Activated T-helper 1 cell treated with Interleukin-2 at 50 U/mL for 16 hours (primary cell): ENCODE results near the gene SRSF2.
"Not testable (repeated sequence)": the region's sequence is repeated elsewhere in the genome, so short reads cannot be mapped to it uniquely, and the experiment has no call there.

Experiments
- DNase-seq: peaks from one replicate; pipeline ENCODE4 v3.0.0-alpha.2; 2020; ENCODE audit warnings: low read depth

The SRSF2 gene

DNA sequence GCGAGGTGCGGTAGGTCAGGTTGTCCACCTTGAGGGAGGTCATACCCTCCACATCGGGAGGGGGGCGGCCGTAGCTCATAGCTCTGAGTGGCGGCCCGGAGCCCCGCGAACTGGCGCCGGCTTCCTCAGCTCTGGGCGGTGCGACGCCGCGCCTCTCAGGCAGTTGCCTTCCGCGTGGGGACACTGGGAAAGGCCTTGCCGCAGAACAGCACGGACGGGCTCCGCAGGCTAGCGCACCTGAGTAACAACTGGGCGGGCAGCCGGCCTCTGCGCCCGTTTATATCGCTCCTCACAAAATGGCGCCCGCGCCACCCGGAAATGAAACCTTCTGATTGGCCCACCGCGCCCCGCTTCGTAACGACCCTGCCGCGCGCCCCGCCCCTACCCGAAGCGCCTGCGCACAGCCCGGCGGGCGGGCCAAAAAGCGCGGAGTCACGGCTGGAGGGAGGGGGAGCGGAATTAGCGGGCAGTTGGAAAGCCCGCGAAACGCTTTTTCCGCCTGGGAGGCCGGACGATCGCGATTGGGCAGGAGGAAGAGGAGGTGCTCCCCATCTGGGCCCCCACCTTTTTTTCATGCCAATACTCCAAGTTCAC, at the start of gene SRSF2:
SRSF2 (minus strand) TSS at position 250 of the 594 bp plus-strand sequence; CDS start at position 79, 171 bp downstream.
- peak; percentile 99 for DNase-seq

- DNase-seq = no peak
Observed at GRCh38 chr17:76784926-76785325, 47.8 kb upstream of the SRSF2 start.

DNA sequence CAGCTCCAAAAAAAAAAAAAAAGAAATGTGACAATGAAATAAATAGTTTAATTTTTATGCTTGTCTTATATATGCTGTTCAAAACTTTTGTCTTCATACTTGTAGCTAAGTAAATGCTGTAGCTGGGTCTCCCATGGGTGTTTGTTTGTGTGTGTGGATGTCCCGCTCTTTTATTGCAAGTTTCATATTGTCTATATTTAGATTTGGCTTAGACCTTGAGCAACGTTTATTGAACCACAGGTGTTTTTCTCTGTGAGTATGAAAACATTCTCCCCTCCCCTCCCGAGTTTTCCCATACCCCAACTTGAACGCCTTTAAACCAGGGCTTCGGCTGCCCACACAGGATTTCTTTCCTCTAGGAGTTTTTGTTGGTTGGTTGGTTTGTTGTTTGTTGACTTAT, 46.0 kb upstream of the SRSF2 start:
- no peak for DNase-seq

- DNase-seq = no peak
Observed at GRCh38 chr17:76781056-76781982, 44.2 kb upstream of the SRSF2 start.

DNA sequence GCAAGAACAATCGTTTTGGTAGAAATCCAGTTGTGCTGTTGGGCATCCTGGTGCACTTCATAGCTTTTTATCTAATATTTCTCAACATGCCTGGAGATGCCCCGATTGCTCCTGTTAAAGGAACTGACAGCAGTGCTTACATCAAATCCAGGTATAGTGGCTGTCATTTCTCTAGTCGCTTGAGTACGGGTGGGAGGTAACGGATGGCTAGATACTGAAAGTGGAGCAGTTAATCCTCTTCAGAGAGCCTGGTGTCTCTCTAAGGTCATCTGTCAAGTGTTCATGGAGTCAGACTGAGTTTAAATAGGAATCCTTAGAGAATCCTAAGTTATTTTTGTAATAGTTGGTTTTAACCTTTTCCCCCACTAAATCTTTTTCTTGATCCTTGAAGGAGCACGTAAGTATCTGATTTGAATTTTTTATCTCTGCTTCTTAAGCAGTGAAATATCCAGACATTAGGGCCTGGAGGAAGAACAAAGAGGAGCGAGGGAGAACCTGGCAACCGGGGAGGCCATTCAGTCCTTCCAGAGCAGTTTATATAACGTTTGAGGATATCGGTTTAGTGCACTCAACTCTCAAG, 38.0 kb upstream of the SRSF2 start:
- no peak for DNase-seq

DNA sequence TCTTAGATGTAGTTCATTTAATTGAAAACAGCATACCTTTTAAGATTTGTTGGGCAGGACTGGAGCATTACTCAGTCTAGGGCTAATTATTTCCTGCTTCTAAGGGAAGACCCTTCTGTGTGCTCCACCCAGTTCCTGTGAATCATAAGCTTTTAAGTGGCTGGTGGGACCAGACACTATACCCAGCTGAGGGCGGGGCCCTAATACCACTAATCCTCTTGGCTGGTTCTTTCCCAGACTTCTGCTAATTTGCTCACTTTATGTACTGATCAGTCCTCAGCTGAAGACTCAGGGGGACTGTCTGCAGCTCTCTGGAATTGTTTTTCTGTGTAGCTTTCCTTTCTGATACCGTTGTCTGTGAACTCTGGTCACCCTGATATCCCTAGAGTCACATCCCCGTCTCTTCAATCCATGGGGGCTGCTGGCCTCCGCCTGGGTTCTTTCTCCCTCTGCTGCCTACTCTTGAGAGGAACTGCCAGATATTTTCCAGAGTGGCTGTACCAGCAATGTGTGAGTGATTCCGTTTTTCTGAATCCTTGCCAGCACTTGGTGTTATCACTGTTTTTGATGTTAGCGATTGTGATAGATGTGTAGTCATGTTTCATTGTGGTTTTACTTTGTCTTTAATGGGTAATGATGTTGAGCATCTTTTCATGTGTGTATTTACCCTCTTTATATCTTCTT, 35.9 kb upstream of the SRSF2 start:
- DNase-seq = peak; percentile 16

DNA sequence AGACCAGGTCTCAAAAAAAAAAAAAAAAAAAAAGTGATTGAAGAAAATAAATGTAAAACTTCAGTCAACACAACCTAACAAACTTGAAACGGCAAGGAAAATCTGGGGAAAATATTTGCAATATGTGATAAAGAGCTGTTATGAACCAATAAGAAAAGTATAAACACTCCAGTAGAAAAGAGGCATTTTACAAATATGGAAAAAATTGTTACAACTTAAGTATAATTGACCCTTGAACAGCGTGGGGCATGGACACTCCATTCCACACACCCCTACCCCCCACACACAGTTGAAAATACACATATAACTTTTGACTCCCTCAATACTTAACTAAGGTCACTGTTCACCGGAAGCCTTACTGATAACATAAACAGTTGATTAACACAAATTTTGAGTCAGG, 21.4 kb upstream of the SRSF2 start:
- no peak for DNase-seq

- no peak for DNase-seq
Observed at GRCh38 chr17:76757256-76757655, 20.1 kb upstream of the SRSF2 start.

DNA sequence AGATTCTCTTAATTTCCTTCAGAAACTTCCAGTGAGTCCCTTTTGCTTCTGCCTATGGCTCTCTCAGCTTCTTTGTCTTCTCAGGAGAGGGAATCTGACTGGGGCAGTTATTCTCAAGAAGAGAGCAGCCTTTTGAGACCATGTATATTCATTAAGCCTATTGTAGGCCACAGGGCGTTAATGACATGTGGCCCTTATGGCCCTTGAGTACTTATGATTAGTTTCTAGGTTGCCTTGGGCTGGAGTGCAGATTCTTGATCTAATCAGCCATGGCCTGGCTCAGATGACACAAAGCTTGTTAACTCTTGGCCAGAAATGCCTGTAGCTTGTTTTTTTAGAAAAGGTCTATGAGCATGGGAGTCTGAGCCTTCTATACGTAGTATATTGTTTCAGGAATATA, 18.2 kb upstream of the SRSF2 start:
- no peak for DNase-seq

GRCh38 chr17:76753061-76753961, 16.2 kb upstream of the SRSF2 start:
- DNase-seq = no peak

GRCh38 chr17:76752006-76752405, 14.9 kb upstream of the SRSF2 start:
- DNase-seq = no peak

- DNase-seq = no peak
Observed at GRCh38 chr17:76751416-76751993, 14.4 kb upstream of the SRSF2 start.

DNA sequence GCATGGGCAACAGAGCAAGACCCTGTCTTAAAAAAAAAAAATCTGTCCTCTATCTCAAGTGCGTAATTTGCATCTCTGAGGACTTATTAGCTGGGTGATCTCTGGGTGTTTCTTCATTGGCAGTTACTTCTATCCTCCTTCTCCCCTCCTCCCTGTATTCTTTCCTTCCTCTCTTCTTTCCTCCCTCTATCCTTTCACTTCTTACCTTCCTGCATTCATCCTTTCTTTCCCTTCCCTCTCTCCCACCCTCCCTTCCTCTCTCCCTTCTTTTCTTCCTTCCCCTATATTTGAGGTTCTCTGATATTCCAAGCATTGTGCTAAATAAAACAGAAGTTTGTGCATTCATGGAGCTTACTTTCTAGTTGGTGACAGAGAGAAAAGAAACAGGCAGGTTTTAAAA, 11.5 kb upstream of the SRSF2 start:
- DNase-seq = no peak

DNA sequence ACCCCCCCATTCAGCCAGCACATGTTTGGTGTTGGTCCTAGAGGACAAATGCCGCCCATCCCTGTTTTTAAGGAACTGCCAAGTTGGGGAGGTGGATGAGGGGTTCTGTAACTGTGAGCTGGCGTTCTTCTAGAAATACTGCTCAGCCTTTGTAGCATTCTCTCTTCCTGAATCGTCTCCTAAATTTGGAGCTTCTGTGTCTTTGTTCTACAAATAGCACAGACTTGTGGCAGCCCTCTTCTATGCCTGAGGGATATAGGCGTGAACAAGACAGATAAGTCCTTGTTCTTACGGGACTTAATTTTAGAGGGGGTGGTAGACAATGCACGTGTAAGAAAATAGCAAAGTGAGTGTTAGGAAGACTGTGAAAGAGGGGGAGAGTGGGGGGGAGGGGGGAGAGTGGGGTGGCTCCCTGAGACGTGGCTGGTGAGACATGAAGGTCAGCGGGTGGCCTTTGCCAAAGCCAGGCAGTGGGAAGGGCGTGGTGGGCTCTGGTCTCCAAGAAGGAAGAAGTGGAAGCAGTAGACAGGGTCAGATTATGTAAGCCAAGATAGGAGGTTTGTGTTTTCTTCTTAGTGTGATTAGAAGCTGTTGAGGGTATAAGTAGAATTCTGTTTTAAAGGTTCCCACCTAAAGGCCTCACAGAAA, 10.7 kb upstream of the SRSF2 start:
- DNase-seq = no peak

DNA sequence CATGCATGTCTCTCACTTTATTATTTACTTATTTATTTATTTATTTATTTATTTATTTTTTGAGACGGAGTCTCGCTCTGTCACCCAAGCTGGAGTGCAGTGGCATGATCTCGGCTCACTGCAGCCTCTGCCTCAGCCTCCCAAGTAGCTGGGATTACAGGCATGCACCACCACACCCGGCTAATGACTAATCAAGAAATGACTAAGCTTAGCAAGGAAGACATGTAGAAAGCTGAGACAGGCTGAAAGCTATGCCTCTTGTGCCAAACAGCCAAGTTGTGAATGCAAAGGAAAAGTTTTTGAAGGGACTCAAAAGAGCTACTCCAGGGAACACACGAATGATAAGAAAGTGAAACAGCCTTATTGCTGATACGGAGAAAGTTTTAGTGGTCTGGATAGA, 8.7 kb upstream of the SRSF2 start:
- not testable (repeated sequence) for DNase-seq

- DNase-seq = no peak
Observed at GRCh38 chr17:76744747-76745146, 7.6 kb upstream of the SRSF2 start.

DNA sequence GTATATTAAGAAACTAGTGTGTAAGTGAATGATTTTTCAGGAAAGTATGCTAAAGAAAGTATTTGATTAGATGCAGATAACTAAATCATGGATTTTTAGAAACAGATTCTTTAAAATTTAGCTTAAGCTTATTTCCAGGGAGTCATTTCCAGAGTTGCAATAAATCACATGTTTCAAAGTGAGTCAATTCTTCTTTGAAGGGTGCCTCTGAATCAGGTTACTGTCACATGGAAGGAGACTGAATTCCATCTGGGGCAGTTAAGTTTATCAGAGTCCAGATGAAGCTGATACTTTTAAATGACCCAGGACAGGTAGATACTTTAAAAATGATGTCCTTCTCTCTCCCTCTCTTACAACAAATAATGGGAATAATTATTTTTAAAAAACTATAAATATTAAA, 5.8 kb upstream of the SRSF2 start:
- no peak for DNase-seq

DNA sequence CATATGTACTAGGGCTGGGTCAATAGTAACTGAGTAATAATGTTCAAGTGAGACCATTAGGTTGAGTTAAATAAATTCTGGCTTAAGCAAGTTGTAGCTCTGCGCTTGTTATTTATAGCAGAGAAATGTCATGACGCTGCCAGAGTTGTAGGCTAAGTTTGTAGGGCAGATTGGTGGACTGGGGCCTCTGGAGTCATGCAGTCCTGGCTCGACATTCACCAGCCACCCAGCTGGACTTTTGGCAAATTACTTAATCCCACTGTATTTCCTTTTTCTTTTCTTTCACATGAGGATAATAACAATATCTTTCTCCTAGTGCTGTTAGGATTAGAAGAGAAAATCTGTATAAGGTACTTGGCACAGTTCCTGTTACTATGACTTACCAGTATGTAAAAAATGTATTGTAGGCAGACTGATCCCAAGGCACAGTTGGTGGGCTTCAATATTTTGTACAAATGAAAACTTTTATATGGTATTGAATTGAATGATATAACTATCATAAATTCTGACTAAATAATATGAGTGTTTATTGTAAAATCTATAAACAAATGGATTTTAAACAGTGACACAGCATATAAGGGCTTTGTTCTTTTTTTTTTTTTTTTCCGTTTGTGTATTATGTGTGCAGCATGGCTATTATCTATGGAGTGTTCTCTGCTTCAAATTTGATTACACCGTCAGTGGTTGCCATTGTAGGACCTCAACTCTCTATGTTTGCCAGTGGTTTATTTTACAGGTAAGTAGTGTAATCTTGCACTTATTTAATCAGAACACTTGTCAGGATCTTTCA, 3.4 kb upstream of the SRSF2 start:
- no peak for DNase-seq

DNA sequence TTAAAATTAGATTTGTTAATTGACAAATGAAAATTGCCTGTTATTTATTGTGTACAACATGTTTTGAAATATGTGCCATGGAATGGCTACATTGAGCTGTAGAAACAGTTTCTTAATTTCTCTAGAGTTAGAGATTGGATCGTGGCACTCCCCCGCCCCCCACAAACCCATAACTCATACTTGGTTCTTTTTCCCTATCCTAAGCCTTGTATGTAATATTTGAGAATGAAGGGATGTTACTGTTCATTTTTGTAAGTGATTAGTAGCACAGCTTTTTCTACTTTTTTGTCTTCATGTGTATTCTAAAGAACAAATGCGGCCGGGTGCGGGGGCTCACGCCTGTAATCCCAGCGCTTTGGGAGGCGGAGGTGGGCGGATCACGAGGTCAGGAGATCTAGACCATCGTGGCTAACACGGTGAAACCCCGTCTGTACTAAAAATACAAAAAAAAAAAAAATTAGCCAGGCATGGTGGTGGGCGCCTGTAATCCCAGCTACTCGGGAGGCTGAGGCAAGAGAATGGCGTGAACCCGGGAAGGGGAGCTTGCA, 2.5 kb upstream of the SRSF2 start:
- DNase-seq = not testable (repeated sequence)

DNA sequence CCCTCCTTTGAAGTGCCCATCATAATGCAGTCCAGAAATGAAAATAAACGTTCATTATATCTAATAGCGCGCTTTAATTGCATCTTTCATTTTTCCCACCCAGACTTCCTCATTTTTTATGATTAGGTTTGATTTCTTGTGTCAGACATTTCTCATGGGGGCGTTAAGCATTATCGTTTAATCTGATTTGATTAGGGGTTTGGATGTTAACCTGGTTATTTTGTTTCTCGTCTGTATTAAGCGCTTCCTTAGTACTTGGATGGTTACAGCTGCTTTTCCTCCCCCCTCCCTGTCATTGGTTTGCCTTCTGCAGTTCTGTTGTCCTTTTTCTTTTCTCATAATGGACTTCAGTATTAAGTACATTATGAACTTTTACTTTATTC, 1.3 kb upstream of the SRSF2 start:
- DNase-seq = no peak
